GM21447 (cell line): ENCODE results near the gene TNS2.

Experiments used
- ATAC-seq: cut with Tn5 transposase; IDR thresholded peaks from one replicate; pipeline ENCODE4 v1.9.1; 2021; ENCODE audit not compliant: unreplicated experiment

The TNS2 gene

GRCh38 chr12:53068811-53069585 lies 19.1 kb downstream of the TNS2 start:
- ATAC-seq: no peak

- no peak for ATAC-seq
Observed at GRCh38 chr12:53069621-53070410, 20.0 kb downstream of the TNS2 start.

GRCh38 chr12:53070877-53071492 lies 21.1 kb downstream of the TNS2 start:
- no peak for ATAC-seq

GRCh38 chr12:53071591-53072551 lies 22.0 kb downstream of the TNS2 start:
- ATAC-seq: no peak

GRCh38 chr12:53073881-53074280 lies 24.0 kb downstream of the TNS2 start:
- no peak for ATAC-seq

GRCh38 chr12:53074283-53074998 lies 24.6 kb downstream of the TNS2 start:
- no peak for ATAC-seq

GRCh38 chr12:53074999-53075370 lies 25.1 kb downstream of the TNS2 start:
- ATAC-seq: no peak

GRCh38 chr12:53076461-53076860 lies 26.6 kb downstream of the TNS2 start:
- ATAC-seq: no peak

GRCh38 chr12:53077030-53077429 lies 27.2 kb downstream of the TNS2 start:
- no peak for ATAC-seq

- peak; percentile 21 for ATAC-seq
Observed at GRCh38 chr12:53078425-53079225, 28.8 kb downstream of the TNS2 start.

- ATAC-seq: peak; percentile 98
Observed at GRCh38 chr12:53079226-53080117, 29.6 kb downstream of the TNS2 start, which contains the start of gene SPRYD3. Gene SPRYD3, minus strand, starts transcription at chr12:53079390. Its CDS starts 57 bp downstream, at chr12:53079333.

- no peak for ATAC-seq
Observed at GRCh38 chr12:53082637-53083175, 32.8 kb downstream of the TNS2 start.

GRCh38 chr12:53086361-53086760 lies 36.5 kb downstream of the TNS2 start:
- no peak for ATAC-seq

GRCh38 chr12:53090105-53090504 lies 40.2 kb downstream of the TNS2 start:
- no peak for ATAC-seq

GRCh38 chr12:53090554-53090953 lies 40.7 kb downstream of the TNS2 start:
- no peak for ATAC-seq

- ATAC-seq: no peak
Observed at GRCh38 chr12:53091756-53092155, 41.9 kb downstream of the TNS2 start.

- ATAC-seq: no peak
Observed at GRCh38 chr12:53093777-53094393, 44.0 kb downstream of the TNS2 start.
